GM12878 (cell line): ENCODE measurements around the gene PPP1R3G. TPM values are rescaled to one million over a fixed set of nuclear protein-coding genes. Genes with fewer than 3 reads are reported as not detected.

Source experiments
- ATAC-seq: fragments of 200-7000 bp; cut with Tn5 transposase; 3 replicates; pipeline ENCODE4 v1.9.1; 2020; ENCODE audit warnings: mild to moderate bottlenecking, moderate library complexity
- BruUV-seq: library from RNA; stranded (reverse); fragments of 400-500 nt; replicated peaks from 2 replicates; lab custom pipeline; 2021; lab: Mats Ljungman, UMichigan
- CTCF ChIA-PET: fragments of 300-600 bp; sonication (Branson Sonifier 250); formaldehyde crosslinking; extraction: SDS; loops from one replicate; lab custom pipeline; 2021; ENCODE audit warnings: inconsistent platforms; lab: Yijun Ruan, JAX
- POLR2A ChIA-PET: fragments of 350-600 bp; formaldehyde crosslinking; extraction: SDS; loops from one replicate; lab custom pipeline; 2021; ENCODE audit warnings: inconsistent platforms; lab: Charles Lee
- RAD21 ChIA-PET: fragments of 300-600 bp; sonication (Branson Sonifier 250); formaldehyde crosslinking; loops from one replicate; lab custom pipeline; 2023; ENCODE audit warnings: antibody characterized with exemption; ENCODE audit not compliant: unreplicated experiment; lab: Charles Lee
- SMC1A ChIA-PET: fragments of 300-600 bp; sonication (Branson Sonifier 250); formaldehyde crosslinking; loops from one replicate; lab custom pipeline; 2023; ENCODE audit not compliant: unreplicated experiment, uncharacterized antibody; lab: Charles Lee
- DNase-seq: peaks from one replicate; pipeline ENCODE4 v3.0.0-alpha.2; 2011; ENCODE audit warnings: low read depth, low spot score
- FAIRE-seq: peaks from 3 replicates; lab custom pipeline; 2011; peaks lifted over from hg19 to GRCh38; lab: Jason Lieb, UNC
- H2AFZ ChIP-seq: 2 replicates; pipeline ENCODE4 v1.6.0; 2011; ENCODE audit warnings: low read depth, low read length, control low read depth; ENCODE audit not compliant: control insufficient read depth
- H3K27ac ChIP-seq: 2 replicates; pipeline ENCODE4 v1.5.1; 2011; ENCODE audit warnings: control low read depth; ENCODE audit not compliant: control insufficient read depth, insufficient read depth
- H3K27me3 ChIP-seq, 2 experiments: replicated peaks in 1 of 2; 2 replicates each; pipeline versions ENCODE4 v1.6.0 to v1.6.1; 2011; ENCODE audit warnings: low read length in 1 of 2; ENCODE audit not compliant: control insufficient read depth in 2 of 2, insufficient read depth in 2 of 2
- H3K36me3 ChIP-seq, 2 experiments: 2 replicates each; pipeline ENCODE4 v1.5.1; 2011; ENCODE audit warnings: low read length in 1 of 2; ENCODE audit not compliant: control insufficient read depth in 2 of 2, insufficient read depth in 2 of 2
- H3K4me1 ChIP-seq: 2 replicates; pipeline ENCODE4 v1.6.1; 2011; ENCODE audit warnings: mild to moderate bottlenecking, low read length, moderate library complexity, mixed read lengths; ENCODE audit not compliant: control insufficient read depth, insufficient read depth
- H3K4me2 ChIP-seq: 2 replicates; pipeline ENCODE4 v1.6.0; 2011; ENCODE audit warnings: control low read depth; ENCODE audit not compliant: control insufficient read depth, insufficient read depth
- H3K4me3 ChIP-seq: fragments of 200-600 bp; sonication (generic); 2 replicates; pipeline ENCODE4 v1.5.1; 2016
- H3K79me2 ChIP-seq: 2 replicates; pipeline ENCODE4 v1.6.0; 2011; ENCODE audit warnings: low read length; ENCODE audit not compliant: control insufficient read depth, insufficient read depth
- H3K9ac ChIP-seq: 2 replicates; pipeline ENCODE4 v1.8.0; 2011; ENCODE audit warnings: low read length, control low read depth, mixed read lengths; ENCODE audit not compliant: control insufficient read depth, insufficient read depth
- H3K9me3 ChIP-seq: replicated peaks from 3 replicates; pipeline ENCODE4 v1.5.1; 2011; ENCODE audit warnings: mild to moderate bottlenecking, low read length; ENCODE audit not compliant: control insufficient read depth, insufficient read depth
- H4K20me1 ChIP-seq: 2 replicates; pipeline ENCODE4 v1.6.0; 2011; ENCODE audit not compliant: control insufficient read depth, insufficient read depth
- ASH2L ChIP-seq: fragments of 300-600, 200-600 bp; sonication (generic); IDR thresholded peaks from 2 replicates; pipeline ENCODE4 v1.6.1; 2017; ENCODE audit warnings: low read depth, mild to moderate bottlenecking, borderline replicate concordance
- NFYB ChIP-seq: IDR thresholded peaks from 2 replicates; pipeline ENCODE4 v1.6.1; 2011; ENCODE audit warnings: low read depth, mild to moderate bottlenecking, low read length, improper control_type of control experiment, moderate library complexity; ENCODE audit not compliant: insufficient read depth
- SUZ12 ChIP-seq: fragments of 200-600 bp; sonication (generic); IDR thresholded peaks from one replicate; pipeline ENCODE4 v1.6.1; 2018; ENCODE audit warnings: antibody characterized with exemption, mild to moderate bottlenecking; ENCODE audit not compliant: unreplicated experiment
- WGBS: methylation state at CpG from one replicate; pipeline ENCODE4 v1.1.6; 2016; ENCODE audit warnings: low lambda C conversion rate; ENCODE audit not compliant: insufficient replicate concordance, insufficient coverage; ENCODE audit errors: missing lambda C conversion rate; 5-methylcytosine and 5-hydroxymethylcytosine counted together
- in situ Hi-C: fragments of 300-500 bp; cut with MboI; formaldehyde crosslinking; loops from 9 replicates; pipeline ENCODE4 v1.14.3; 2018; ENCODE audit warnings: mixed read lengths
- intact Hi-C: fragments of 100-400 bp; cut with micrococcal nuclease; formaldehyde crosslinking; loops from one replicate; pipeline ENCODE4 v1.14.2; 2022; ENCODE audit not compliant: unreplicated experiment
- polyA plus RNA-seq, 11 experiments: library from polyadenylated mRNA; depleted of rRNA in 4 of 11; unstranded in 6 of 11; stranded (reverse) in 5 of 11; fragments of >200 nt; fragmentation: Nextera tagmentation in 4 of 11; fragmentation: Illumina TruSeq in 1 of 11; extraction: Ambion mirVana in 4 of 11; extraction: Trizol in 1 of 11; gene quantifications; 1 replicate in 1 of 11; 2 replicates in 10 of 11; pipeline versions ENCODE4 v1.2.1 to v1.2.3, GENCODE V29; 2011 to 2016; ENCODE audit warnings: inconsistent platforms in 2 of 11, missing spikeins in 2 of 11, low read depth in 1 of 11
- total RNA-seq, 4 experiments: library from RNA; depleted of rRNA in 3 of 4; stranded (reverse); fragments of >200 nt in 3 of 4; fragmentation: Illumina TruSeq in 1 of 4; extraction: Trizol in 1 of 4; gene quantifications; 2 replicates each; pipeline versions ENCODE4 v1.2.1 to v1.2.3, GENCODE V29; 2013 to 2021
- TF ChIP-seq, protein P1 (sequence below): fragments of 450-650 bp; IDR thresholded peaks from 2 replicates; pipeline ENCODE4 v1.6.1; 2018; ENCODE audit warnings: mild to moderate bottlenecking, low read depth, moderate library complexity; ENCODE audit not compliant: partially characterized antibody

PPP1R3G gene
- total and polyA plus RNA-seq, 10 of the 15 experiments (the other 5 are each of a cell fraction or from before 2014, with no cell fraction given), result 0.01 to 0.10 (median 0.04) TPM; not detected in 4

DNA sequence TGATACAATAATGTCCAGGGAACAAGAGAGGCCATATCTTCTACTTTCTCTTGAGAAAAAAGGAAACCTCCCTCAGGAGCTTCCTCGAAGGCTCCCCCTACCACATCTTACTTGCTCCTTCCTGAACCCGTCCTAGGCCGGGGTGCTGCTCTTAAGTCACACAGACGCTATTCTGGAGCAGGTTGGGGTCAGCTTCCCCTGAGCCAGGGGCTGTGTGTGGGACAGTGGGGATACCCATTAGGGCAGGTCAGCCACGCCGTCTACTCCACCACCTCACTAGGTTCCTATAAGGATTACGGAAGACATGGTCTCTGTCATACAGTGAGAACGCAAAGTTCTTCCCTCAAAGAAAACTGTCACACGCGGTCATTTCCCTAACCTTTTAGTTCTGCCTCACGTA is 8.2 kb upstream of the PPP1R3G start:
- Histone ChIP-seq H3K79me2 (no peaks in the 10 kb centered on the region), H3K9me3 (no peaks in the 10 kb centered on the region), H3K27me3 (no peaks in the 10 kb centered on the region), H3K9ac (no peak overlapping the region), H3K4me3 (no peak overlapping the region), H2AFZ (no peak overlapping the region), H3K4me2 (no peak overlapping the region), H3K27ac (no peak overlapping the region), H3K4me1 (peaks cover 2% of the 10 kb centered on the region), H4K20me1 (no peaks in the 10 kb centered on the region), H3K36me3 (no peaks in the 10 kb centered on the region)
- ChIA-PET POLR2A (no interaction called here), RAD21 (no interaction called here), CTCF (no interaction called here), SMC1A (no interaction called here)
- intact Hi-C loops (no loop called here), in situ Hi-C loops (no loop called here)
- TF ChIP-seq NFYB (no peak), SUZ12 (no peak), ASH2L (no peak)
- TF ChIP-seq, protein P1, sequence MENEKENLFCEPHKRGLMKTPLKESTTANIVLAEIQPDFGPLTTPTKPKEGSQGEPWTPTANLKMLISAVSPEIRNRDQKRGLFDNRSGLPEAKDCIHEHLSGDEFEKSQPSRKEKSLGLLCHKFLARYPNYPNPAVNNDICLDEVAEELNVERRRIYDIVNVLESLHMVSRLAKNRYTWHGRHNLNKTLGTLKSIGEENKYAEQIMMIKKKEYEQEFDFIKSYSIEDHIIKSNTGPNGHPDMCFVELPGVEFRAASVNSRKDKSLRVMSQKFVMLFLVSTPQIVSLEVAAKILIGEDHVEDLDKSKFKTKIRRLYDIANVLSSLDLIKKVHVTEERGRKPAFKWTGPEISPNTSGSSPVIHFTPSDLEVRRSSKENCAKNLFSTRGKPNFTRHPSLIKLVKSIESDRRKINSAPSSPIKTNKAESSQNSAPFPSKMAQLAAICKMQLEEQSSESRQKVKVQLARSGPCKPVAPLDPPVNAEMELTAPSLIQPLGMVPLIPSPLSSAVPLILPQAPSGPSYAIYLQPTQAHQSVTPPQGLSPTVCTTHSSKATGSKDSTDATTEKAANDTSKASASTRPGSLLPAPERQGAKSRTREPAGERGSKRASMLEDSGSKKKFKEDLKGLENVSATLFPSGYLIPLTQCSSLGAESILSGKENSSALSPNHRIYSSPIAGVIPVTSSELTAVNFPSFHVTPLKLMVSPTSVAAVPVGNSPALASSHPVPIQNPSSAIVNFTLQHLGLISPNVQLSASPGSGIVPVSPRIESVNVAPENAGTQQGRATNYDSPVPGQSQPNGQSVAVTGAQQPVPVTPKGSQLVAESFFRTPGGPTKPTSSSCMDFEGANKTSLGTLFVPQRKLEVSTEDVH, result no peak
- no TSS peak for BruUV-seq
- 77% methylated on average over 11 of the region's 11 CpGs for WGBS
- no peak for ATAC-seq
- no peak for FAIRE-seq
- DNase-seq, result no peak
